Activated CD4-positive, alpha-beta T cell treated with anti-CD3 and anti-CD28 coated beads for 36 hours (primary cell): ENCODE results near the gene AMBRA1. TPM values are rescaled to one million over a fixed set of nuclear protein-coding genes. Genes with fewer than 3 reads are reported as not detected.

Experiments used
- ATAC-seq: fragments of 200-7000 bp; cut with Tn5 transposase; one replicate; pipeline ENCODE4 v1.10.0; 2021; ENCODE audit warnings: mild to moderate bottlenecking, moderate library complexity
- CTCF ChIA-PET: fragments of 350-600 bp; sonication (Branson Sonifier 250); formaldehyde crosslinking; loops from one replicate; lab custom pipeline; 2021; ENCODE audit warnings: antibody characterized with exemption; lab: Charles Lee
- POLR2A ChIA-PET: fragments of 350-600 bp; sonication (Branson Sonifier 250); formaldehyde crosslinking; loops from one replicate; lab custom pipeline; 2021; ENCODE audit warnings: antibody characterized with exemption, inconsistent platforms; lab: Charles Lee
- DNase-seq: peaks from one replicate; pipeline ENCODE4 v3.0.0-alpha.2; 2020
- H3K27ac Mint-ChIP-seq: one replicate; pipeline ENCODE4 v1.8.0; 2021; ENCODE audit warnings: mixed read lengths
- H3K27me3 Mint-ChIP-seq: one replicate; pipeline ENCODE4 v1.8.0; 2021; ENCODE audit warnings: mixed read lengths
- H3K36me3 Mint-ChIP-seq: one replicate; pipeline ENCODE4 v1.8.0; 2021; ENCODE audit warnings: low read depth, mixed read lengths
- H3K4me1 Mint-ChIP-seq: one replicate; pipeline ENCODE4 v1.8.0; 2021; ENCODE audit warnings: mixed read lengths
- H3K4me3 Mint-ChIP-seq: one replicate; pipeline ENCODE4 v1.8.0; 2021; ENCODE audit warnings: mild to moderate bottlenecking, moderate library complexity, mixed read lengths
- H3K9me3 Mint-ChIP-seq: one replicate; pipeline ENCODE4 v1.8.0; 2021; ENCODE audit warnings: low read depth, mixed read lengths
- intact Hi-C, 2 experiments: fragments of 100-400 bp; cut with DNase I in 1 of 2; cut with micrococcal nuclease in 1 of 2; formaldehyde crosslinking; loops; one replicate each; pipeline versions ENCODE4 v1.14.2 to v1.15.1; 2022 to 2024; cut with DNase I, micrococcal nuclease
- total RNA-seq, 2 experiments: library from RNA; stranded (reverse); gene quantifications; one replicate each; pipeline ENCODE4 v1.2.3, GENCODE V29; 2021

The AMBRA1 gene
- total RNA-seq, 2 experiments from 2014 or later: 24.8 to 26.4 TPM

DNA sequence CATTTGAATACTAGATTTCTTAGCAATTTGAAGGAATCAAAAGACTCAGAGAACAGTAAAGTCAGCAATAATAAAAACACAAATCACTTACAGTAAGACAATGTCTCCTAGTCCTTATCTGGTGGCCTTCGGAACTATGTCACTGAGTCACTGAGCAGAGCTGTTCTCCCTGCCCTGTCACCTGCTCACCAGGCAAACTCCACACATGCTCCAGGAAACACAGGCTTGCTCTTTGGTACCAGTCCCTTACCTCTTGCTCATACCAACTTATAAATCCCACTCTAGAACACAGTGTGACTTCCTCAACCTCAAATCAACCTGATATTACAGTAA lies 121.2 kb downstream of the AMBRA1 start:
- no peak for ATAC-seq
- Mint-ChIP-seq H3K36me3 (peaks cover 7% of the 10 kb centered on the region), H3K27ac (no peak overlapping the region), H3K4me3 (no peak overlapping the region), H3K27me3 (no peaks in the 10 kb centered on the region), H3K4me1 (peaks cover 29% of the 10 kb centered on the region), H3K9me3 (no peaks in the 10 kb centered on the region)
- ChIA-PET CTCF (no interaction called here), POLR2A (no interaction called here)
- no peak for DNase-seq
- intact Hi-C loops: no loop called here

DNA sequence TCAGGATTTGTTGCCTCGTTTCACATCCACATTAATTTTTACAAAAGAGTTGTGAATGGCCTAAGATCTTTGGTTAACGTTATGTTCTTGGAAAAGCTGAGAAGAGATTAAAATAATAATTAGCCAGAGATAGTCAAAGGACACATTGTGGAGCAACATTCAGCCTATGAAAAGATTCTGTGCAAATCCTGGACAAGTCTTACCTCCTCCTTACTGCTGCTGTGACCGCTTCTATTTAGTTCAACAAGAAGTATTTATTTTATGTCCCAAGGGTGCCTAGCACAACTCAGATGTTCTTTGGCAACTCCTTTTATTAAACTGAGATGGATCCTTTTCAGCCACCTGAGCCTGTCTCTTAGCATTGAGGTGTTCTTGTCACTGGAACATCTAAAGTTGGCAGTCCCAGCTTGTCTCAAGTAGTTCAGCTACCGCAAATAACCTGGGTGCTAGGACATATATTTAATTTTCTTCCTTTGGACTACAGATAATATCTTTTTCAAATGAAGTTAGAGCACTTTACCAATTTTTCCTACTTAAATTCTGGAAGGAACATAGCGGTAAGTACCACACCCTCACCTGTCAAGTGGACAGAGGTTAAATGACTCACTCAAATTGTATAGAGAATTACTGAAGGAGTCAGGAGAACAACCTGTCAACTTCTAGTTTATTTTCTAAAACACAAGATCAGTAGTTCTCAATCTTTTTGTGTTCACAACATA lies 121.7 kb downstream of the AMBRA1 start:
- CTCF ChIA-PET: no interaction called here
- Mint-ChIP-seq H3K9me3 (no peaks in the 10 kb centered on the region), H3K27ac (no peak overlapping the region), H3K27me3 (no peaks in the 10 kb centered on the region), H3K4me3 (no peak overlapping the region), H3K36me3 (peaks cover 7% of the 10 kb centered on the region), H3K4me1 (peaks cover 31% of the 10 kb centered on the region)
- intact Hi-C loops: no loop called here
- ATAC-seq (no peak), DNase-seq (no peak)
- POLR2A ChIA-PET: no interaction called here

DNA sequence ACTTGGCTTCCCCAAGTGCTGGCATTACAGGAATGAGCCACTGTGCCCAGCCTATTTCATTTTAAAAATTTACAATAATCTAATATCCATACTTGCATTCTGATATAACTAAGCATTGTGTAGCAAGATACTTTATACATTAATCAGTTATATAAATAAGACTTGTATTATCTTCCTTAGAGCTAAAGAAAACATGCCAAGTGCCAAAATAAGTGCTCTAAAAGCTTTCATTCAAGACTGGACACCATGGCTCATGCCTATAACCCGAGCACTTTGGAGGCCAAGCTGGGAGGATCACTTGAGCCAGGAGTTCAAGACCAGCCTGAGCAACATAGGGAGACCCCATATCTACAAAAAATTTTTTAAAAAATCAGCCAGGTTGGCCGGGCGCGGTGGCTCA lies 123.9 kb downstream of the AMBRA1 start:
- Mint-ChIP-seq H3K27me3 (no peaks in the 10 kb centered on the region), H3K9me3 (no peaks in the 10 kb centered on the region), H3K27ac (no peak overlapping the region), H3K4me3 (no peak overlapping the region), H3K4me1 (peaks cover 15% of the 10 kb centered on the region), H3K36me3 (peaks cover 9% of the 10 kb centered on the region)
- DNase-seq: no peak
- ChIA-PET CTCF (interaction anchor here (0.7 to 2.1 kb wide), 2 partner anchors 8 to 20 kb away, joined by 3 to 7 read pairs; no protein-coding TSS in a partner anchor), POLR2A (no interaction called here)
- intact Hi-C loops: no loop called here
- ATAC-seq: no peak

DNA sequence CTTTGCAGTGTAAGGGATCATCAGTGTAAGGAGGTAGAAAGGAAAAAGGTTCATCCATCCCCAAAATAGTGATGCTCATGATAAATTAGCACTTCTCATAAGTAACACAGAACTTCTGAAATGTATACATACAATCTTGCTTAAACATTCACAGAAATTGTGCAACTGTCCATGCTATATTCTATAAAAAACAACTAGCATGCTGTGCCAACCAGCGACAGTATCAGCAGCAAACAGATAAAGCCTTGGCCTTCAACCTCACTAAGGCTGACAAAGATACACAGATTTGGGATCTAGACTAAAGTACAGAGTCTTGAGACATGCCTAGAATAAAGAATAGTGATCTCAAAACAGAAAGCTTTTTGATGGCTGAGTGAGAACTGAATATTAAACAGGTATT lies 128.1 kb downstream of the AMBRA1 start:
- H3K27me3 Mint-ChIP-seq: no peaks in the 10 kb centered on the region
- H3K27ac Mint-ChIP-seq: no peak overlapping the region
- ChIA-PET CTCF (interaction anchor here (0.5 to 1.0 kb wide), 2 partner anchors 22 to 273 kb away, joined by 3 read pairs; no protein-coding TSS in a partner anchor), POLR2A (no interaction called here)
- H3K4me3 Mint-ChIP-seq: no peak overlapping the region
- peaks cover 3% of the 10 kb centered on the region for H3K4me1 Mint-ChIP-seq
- DNase-seq (no peak), ATAC-seq (no peak)
- no peaks in the 10 kb centered on the region for H3K9me3 Mint-ChIP-seq
- intact Hi-C loops: no loop called here
- H3K36me3 Mint-ChIP-seq: peaks cover 7% of the 10 kb centered on the region

DNA sequence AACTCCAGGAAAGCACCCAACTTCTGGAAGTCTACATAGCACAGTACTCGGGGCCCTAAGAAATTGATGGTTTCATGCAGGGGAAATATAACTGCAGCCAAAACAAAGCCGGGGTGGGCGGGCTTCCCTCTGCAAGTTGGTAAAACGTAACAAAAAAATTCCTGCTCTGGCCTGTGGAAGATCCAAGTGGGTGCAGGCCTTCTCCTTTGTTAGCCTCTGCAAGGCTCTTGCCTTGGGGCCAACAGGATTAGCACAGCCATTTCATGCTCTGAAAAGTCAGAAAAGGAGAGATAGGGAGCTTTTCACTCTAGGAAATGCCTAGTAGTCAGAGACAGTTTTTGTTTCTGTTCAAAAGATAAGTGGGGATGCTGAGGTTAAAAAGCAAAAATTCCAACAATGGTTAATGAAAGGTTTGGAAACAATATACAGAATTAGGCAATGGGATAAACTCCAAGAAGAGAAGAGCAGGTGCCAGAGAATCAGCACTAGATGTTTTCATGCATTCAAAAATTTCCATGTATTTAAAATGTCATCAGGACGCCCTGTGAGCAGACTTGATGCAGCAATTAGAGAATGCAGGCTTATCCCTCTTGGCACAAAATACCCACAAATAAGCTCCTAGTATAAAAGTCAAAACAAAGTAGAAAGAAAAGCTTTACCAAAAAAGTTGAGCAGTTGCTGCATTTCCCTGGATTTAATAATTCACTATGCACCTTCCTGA lies 130.0 kb downstream of the AMBRA1 start:
- DNase-seq (no peak), ATAC-seq (no peak)
- CTCF ChIA-PET: interaction anchor here (1.3 kb wide), 1 partner anchor 383 kb away, joined by 4 read pairs; the partner anchor contains the start of gene CKAP5
- POLR2A ChIA-PET: no interaction called here
- Mint-ChIP-seq H3K4me1 (peaks cover 3% of the 10 kb centered on the region), H3K4me3 (no peak overlapping the region), H3K27ac (no peak overlapping the region), H3K27me3 (no peaks in the 10 kb centered on the region), H3K9me3 (no peaks in the 10 kb centered on the region), H3K36me3 (peaks cover 4% of the 10 kb centered on the region)
- intact Hi-C loops: no loop called here

DNA sequence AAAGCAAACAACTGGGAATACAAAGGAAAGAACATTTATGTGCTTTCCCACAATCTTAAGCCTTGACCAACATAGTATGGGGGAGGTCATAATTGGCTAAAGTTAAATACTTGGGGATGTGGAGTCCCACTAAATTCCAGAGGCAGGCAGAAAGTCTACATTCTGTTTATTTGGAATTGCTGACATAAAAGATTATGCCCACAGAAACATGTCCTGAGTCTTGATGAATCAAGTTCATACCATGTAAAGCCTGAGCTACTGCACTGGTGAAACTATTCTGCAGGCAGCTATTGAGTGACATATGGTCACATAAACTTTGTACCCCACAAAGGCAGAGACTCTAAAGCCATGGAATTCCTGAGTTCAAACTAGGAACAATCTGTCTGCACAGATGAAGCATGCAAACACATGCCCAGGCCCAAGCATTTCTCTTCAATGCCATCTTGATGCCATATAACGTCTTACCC lies 132.3 kb downstream of the AMBRA1 start:
- Mint-ChIP-seq H3K4me3 (no peak overlapping the region), H3K27ac (no peak overlapping the region)
- CTCF ChIA-PET: interaction anchor here (1.7 to 1.8 kb wide), 2 partner anchors 10 kb away, joined by 4 to 7 read pairs; no protein-coding TSS in a partner anchor

DNA sequence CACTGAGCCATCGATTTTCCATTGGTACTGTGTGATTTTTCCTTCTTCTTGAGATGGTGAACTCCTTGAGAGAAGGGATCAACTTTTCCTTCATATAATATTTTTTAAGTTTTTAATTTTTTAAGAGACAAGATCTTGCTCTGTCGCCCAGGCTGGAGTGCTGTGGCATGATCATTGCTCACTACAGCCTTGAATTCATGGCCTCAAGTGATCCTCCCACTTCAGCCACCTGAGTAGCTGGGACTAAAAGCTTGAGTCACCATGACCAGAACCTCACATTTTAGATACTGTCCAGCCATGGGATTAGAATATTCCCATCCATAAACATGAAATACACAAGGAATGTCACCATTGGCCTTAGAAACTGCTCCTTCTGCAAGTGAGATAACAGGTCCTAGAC lies 135.3 kb downstream of the AMBRA1 start:
- Mint-ChIP-seq H3K36me3 (no peaks in the 10 kb centered on the region), H3K4me1 (peaks cover 12% of the 10 kb centered on the region), H3K9me3 (no peaks in the 10 kb centered on the region), H3K27ac (no peak overlapping the region), H3K4me3 (no peak overlapping the region), H3K27me3 (no peaks in the 10 kb centered on the region)
- intact Hi-C loops: no loop called here
- no peak for DNase-seq
- ChIA-PET CTCF (interaction anchor here (1.2 kb wide), 1 partner anchor 71 kb away, joined by 3 read pairs; no protein-coding TSS in a partner anchor), POLR2A (no interaction called here)
- ATAC-seq: no peak

More for the DNA sequence above, 132.3 kb downstream of the AMBRA1 start:
- H3K36me3 Mint-ChIP-seq: peaks cover 4% of the 10 kb centered on the region
- ATAC-seq: no peak
- no peak for DNase-seq
- intact Hi-C loops: no loop called here
- H3K4me1 Mint-ChIP-seq: peaks cover 5% of the 10 kb centered on the region
- no peaks in the 10 kb centered on the region for H3K9me3 Mint-ChIP-seq
- POLR2A ChIA-PET: no interaction called here
- no peaks in the 10 kb centered on the region for H3K27me3 Mint-ChIP-seq

DNA sequence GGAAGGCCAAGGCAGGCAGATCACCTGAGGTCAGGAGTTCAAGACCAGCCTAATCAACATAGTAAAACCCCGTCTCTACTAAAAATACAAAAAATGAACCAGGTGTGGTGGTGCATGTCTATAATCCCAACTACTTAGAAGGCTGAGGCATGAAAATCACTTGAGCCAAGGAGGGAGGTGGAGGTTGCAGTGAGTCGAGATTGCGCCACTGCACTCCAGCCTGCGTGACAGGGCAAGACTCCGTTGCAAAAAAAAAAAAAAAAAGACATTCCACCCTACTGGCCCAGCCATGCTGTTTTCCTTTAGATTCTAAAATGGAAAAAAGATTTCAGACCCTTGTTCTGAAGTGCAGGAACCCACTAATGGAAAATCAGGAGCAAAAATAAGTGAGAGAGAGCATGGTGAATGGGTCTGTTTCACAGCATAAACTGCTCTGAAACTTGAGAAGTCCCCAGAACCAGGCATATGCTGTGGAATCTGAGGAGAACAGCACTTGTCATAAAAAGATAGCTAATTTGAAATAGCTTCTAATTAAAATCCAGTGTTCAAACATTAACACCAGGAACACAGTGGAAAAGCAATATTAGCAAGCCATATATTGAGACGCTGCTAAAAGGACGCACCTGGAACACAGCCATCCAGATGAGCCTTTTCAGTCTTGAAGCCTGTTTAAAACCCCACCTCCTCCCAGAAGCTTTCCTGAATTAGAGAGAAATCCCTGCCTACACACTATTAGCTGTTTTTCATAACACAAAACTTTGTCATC lies 136.0 kb downstream of the AMBRA1 start:
- Mint-ChIP-seq H3K27ac (no peak overlapping the region), H3K4me3 (no peak overlapping the region), H3K27me3 (no peaks in the 10 kb centered on the region), H3K36me3 (no peaks in the 10 kb centered on the region), H3K4me1 (peaks cover 12% of the 10 kb centered on the region), H3K9me3 (no peaks in the 10 kb centered on the region)
- intact Hi-C loops: no loop called here
- POLR2A ChIA-PET: no interaction called here
- DNase-seq: no peak
- CTCF ChIA-PET: interaction anchor here (1.2 kb wide), 1 partner anchor 71 kb away, joined by 3 read pairs; no protein-coding TSS in a partner anchor
- no peak for ATAC-seq

DNA sequence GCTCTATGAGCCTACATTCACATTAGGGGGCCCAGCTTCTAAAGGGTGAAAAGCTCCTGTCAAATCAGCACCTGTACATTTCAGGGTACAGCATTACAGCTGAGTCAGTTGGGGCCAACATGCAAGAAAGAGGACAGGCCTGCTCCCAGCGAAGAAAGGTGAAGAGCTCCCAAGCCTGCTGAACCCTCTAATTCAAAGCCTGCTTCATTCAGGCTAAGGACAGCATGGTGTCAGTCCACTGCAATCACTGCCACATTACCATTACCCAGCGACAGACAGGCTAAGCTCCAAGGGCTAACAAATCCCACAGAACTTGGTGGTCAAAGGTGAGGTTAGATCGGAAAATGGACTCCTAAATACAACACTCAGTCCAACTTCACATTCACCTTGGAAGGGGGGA lies 136.8 kb downstream of the AMBRA1 start:
- intact Hi-C loops: no loop called here
- H3K27ac Mint-ChIP-seq: no peak overlapping the region
- no peaks in the 10 kb centered on the region for H3K36me3 Mint-ChIP-seq
- H3K27me3 Mint-ChIP-seq: no peaks in the 10 kb centered on the region
- POLR2A ChIA-PET: no interaction called here
- no peak for ATAC-seq
- peaks cover 12% of the 10 kb centered on the region for H3K4me1 Mint-ChIP-seq
- no peaks in the 10 kb centered on the region for H3K9me3 Mint-ChIP-seq
- H3K4me3 Mint-ChIP-seq: no peak overlapping the region
- CTCF ChIA-PET: no interaction called here
- DNase-seq: no peak

DNA sequence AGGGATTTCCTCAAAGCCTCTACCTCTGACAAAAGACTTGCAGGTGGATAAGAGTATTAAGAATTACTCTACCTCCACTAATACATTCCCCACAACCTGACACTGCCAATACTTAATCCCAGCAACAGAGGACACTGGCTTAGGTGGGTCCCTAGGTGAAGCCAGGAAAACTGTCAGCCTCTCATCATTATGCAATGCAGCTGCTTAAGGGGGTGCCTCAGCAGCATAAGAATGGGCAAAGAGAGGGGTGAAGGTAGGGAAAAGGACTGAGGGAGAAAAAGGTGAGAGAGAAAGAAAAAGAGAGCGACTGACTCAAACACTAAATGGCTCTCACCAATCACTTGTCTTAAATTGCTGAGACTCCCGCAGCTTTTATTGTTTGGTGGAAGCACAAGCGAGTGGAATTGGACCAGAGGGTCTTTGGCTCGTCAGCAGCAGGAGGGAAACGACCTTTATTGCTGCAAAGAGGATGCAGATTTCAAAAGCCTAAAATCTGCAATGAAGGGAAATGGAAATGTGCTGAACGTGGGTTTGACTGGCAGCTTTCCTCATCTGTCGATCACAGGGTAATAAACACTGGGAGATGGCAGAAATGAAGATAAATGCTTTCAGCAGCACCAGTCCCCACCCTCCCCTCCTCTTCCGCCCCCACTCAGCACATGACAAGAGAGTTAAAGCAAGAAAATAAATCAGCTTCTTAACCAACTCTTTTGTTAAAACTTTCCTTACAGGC lies 137.4 kb downstream of the AMBRA1 start:
- DNase-seq (no peak), ATAC-seq (no peak)
- ChIA-PET POLR2A (no interaction called here), CTCF (interaction anchor here (0.6 kb wide), 1 partner anchor 33 kb away, joined by 3 read pairs; no protein-coding TSS in a partner anchor)
- no peaks in the 10 kb centered on the region for H3K9me3 Mint-ChIP-seq
- H3K4me3 Mint-ChIP-seq: no peak overlapping the region
- H3K36me3 Mint-ChIP-seq: peaks cover 2% of the 10 kb centered on the region
- no peak overlapping the region for H3K27ac Mint-ChIP-seq
- intact Hi-C loops: no loop called here
- H3K27me3 Mint-ChIP-seq: no peaks in the 10 kb centered on the region
- peaks cover 14% of the 10 kb centered on the region for H3K4me1 Mint-ChIP-seq

DNA sequence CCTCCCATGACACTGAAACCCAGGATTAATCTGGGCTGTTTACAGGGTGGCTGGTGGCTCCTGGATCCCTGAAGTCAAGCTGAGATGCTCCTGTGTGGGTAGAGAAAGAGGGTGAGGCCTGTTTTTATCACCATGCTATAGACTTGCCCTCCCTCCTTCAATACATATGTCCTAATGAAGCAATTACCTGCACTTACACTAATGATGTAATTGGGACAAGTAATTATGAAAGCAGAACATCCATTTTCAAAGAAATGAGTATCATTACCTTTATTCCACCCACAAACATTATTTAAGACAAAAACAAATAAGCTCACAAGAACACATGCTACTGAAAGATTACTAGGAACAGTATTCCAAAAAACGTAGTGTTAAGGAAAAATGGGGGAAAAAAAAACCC lies 138.0 kb downstream of the AMBRA1 start:
- no peak for DNase-seq
- Mint-ChIP-seq H3K4me1 (peaks cover 18% of the 10 kb centered on the region), H3K9me3 (no peaks in the 10 kb centered on the region), H3K27me3 (no peaks in the 10 kb centered on the region), H3K36me3 (peaks cover 2% of the 10 kb centered on the region), H3K4me3 (no peak overlapping the region), H3K27ac (no peak overlapping the region)
- POLR2A ChIA-PET: no interaction called here
- intact Hi-C loops: no loop called here
- CTCF ChIA-PET: no interaction called here
- ATAC-seq: peak; percentile 57
